ENCODE measurements around the gene BCL2L11. TPM values are rescaled to one million over a fixed set of nuclear protein-coding genes. Genes with fewer than 3 reads are reported as not detected.
A peak's percentile ranks its signal among the peaks of the same experiment; 100 is the strongest.

The BCL2L11 gene
- total and polyA plus RNA-seq, 9 of the 15 experiments (the other 6 are each of a cell fraction or from before 2014, with no cell fraction given) = 2.2 to 18.8 (median 5.0) TPM

GRCh38 chr2:111135237-111135909 lies 14.7 kb downstream of the BCL2L11 start:
- H3K4me1 ChIP-seq (replicated peaks in 1 of 2; ENCODE audit: control insufficient read depth in 2 of 2, insufficient read depth in 2 of 2, low read length in 2 of 2) = peaks cover 0 to 6% of the 10 kb centered on the region in 2 experiments; a peak in 2 of 5 replicates
- ATAC-seq (no peak), DNase-seq (ENCODE audit: extremely low read depth in 1 of 4, low spot score in 3 of 4) (no peak), FAIRE-seq (no peak)
- no peaks in the 10 kb centered on the region for H3K9me1 ChIP-seq (ENCODE audit: control insufficient read depth, insufficient read depth, low read length)
- H3K36me3 ChIP-seq (ENCODE audit: control insufficient read depth, insufficient read depth, low read length) = peaks cover 76% of the 10 kb centered on the region; the same call in 2 of the 3 replicates
- ChIA-PET CTCF (ENCODE audit: low intra/inter-chr PET ratio) (no interaction called here), POLR2A (no interaction called here)
- H3K9me3 ChIP-seq (replicated peaks; ENCODE audit: control insufficient read depth, insufficient read depth, low read depth, low read length) = no peaks in the 10 kb centered on the region
- TF ChIP-seq ATF6 (CRISPR knock-in tag; IDR thresholded peaks at IDR 0.05) (no peak), ZNF76 (CRISPR knock-in tag; IDR thresholded peaks at IDR 0.05; ENCODE audit: borderline replicate concordance) (no peak), RAD51 (IDR thresholded peaks at IDR 0.05; ENCODE audit: borderline replicate concordance, low read depth) (no peak), ZBTB1 (CRISPR knock-in tag; IDR thresholded peaks at IDR 0.05; ENCODE audit: borderline replicate concordance, low read depth) (no peak), ZNF274 (IDR thresholded peaks at IDR 0.05; ENCODE audit: borderline replicate concordance, low read depth, low read length) (no peak), PCBP1 (IDR thresholded peaks at IDR 0.05; ENCODE audit: low read depth, low read length, poor library complexity, severe bottlenecking) (no peak), NR3C1 (CRISPR knock-in tag; IDR thresholded peaks at IDR 0.05) (no peak), MAX (CRISPR knock-in tag; IDR thresholded peaks at IDR 0.05) (no peak), MLX (CRISPR knock-in tag; conservative IDR thresholded peaks at IDR 0.05) (no peak), TAF15 (IDR thresholded peaks at IDR 0.05; ENCODE audit: low read depth, low read length) (no peak), KLF16 (IDR thresholded peaks at IDR 0.05) (no peak), TCF15 (CRISPR knock-in tag; IDR thresholded peaks at IDR 0.05) (no peak), PPARD (CRISPR knock-in tag; IDR thresholded peaks at IDR 0.05) (no peak), ZZZ3 (IDR thresholded peaks at IDR 0.05) (no peak), HNRNPH1 (optimal IDR thresholded peaks at IDR 0.05; ENCODE audit: low read depth, low read length) (no peak), CBFA2T3 (IDR thresholded peaks at IDR 0.05) (no peak)
- no peak overlapping the region for H3K4me2 ChIP-seq (ENCODE audit: insufficient read depth, low read length)
- H3K27me3 ChIP-seq (ENCODE audit: control insufficient read depth in 2 of 2, insufficient read depth in 2 of 2, low read length in 2 of 2) = no peaks in the 10 kb centered on the region
- intact Hi-C loops (cut with micrococcal nuclease) = no loop called here
- no TSS peak for BruUV-seq (replicated peaks)
- no peak overlapping the region for H3K27ac ChIP-seq (ENCODE audit: extremely low read depth, low read depth, low read length)
- no peak overlapping the region for H2AFZ ChIP-seq (ENCODE audit: low read depth, low read length)
- peaks cover 63% of the 10 kb centered on the region for H3K79me2 ChIP-seq (ENCODE audit: control insufficient read depth, insufficient read depth, low read length)
- 83% methylated on average over 3 of the region's 3 CpGs for WGBS (ENCODE audit: insufficient coverage, low coverage, missing lambda C conversion rate)
- no peak overlapping the region for H3K4me3 ChIP-seq
- in situ Hi-C loops (cut with MboI) = no loop called here
- H3K9ac ChIP-seq (ENCODE audit: insufficient read depth in 1 of 2, low read depth in 2 of 2, low read length in 2 of 2) = peak overlapping the region in 1 of 2 experiments; percentile 65; a peak in 1 of 4 replicates
- no peaks in the 10 kb centered on the region; the same call in 1 of the 2 replicates for H4K20me1 ChIP-seq (replicated peaks; ENCODE audit: control insufficient read depth, insufficient read depth, low read length)
